ENCODE results near the gene PLSCR2. TPM values are rescaled to one million over a fixed set of nuclear protein-coding genes. Genes with fewer than 3 reads are reported as not detected.

The PLSCR2 gene
- polyA plus RNA-seq, 3 donors = not detected

- Mint-ChIP-seq H3K27ac (peak overlapping the region in 1 of 7 donors; percentile 12), H3K9me3 (peaks cover 0 to 3% (median 1%) of the 10 kb centered on the region in 7 donors)
Observed at GRCh38 chr3:146505516-146505915, 36.2 kb upstream of the PLSCR2 start.

GRCh38 chr3:146504498-146505197 lies 35.3 kb upstream of the PLSCR2 start:
- no peak overlapping the region for H3K9ac ChIP-seq (ENCODE audit: insufficient read depth, low read length, poor library complexity, severe bottlenecking)
- H3K9me3 Mint-ChIP-seq = peaks cover 0 to 3% (median 1%) of the 10 kb centered on the region in 7 donors
- H3K9me3 ChIP-seq (replicated peaks in 1 of 2; ENCODE audit: control insufficient read depth in 1 of 2, insufficient read depth in 1 of 2, low read length in 2 of 2) = no peaks in the 10 kb centered on the region
- peaks cover 25% of the 10 kb centered on the region for H3K4me1 Mint-ChIP-seq
- peaks cover 17 to 23% of the 10 kb centered on the region in 2 donors for H3K4me1 ChIP-seq (ENCODE audit: control insufficient read depth in 1 of 2, insufficient read depth in 2 of 2, low read length in 2 of 2)
- no peak for TF ChIP-seq CTCF (IDR thresholded peaks at IDR 0.05)
- H3K4me3 Mint-ChIP-seq = no peak overlapping the region
- H3K36me3 ChIP-seq (replicated peaks in 1 of 2; ENCODE audit: control insufficient read depth in 1 of 2, insufficient read depth in 2 of 2, low read length in 2 of 2) = no peaks in the 10 kb centered on the region
- H3K79me2 ChIP-seq (ENCODE audit: insufficient read depth, low read length) = no peaks in the 10 kb centered on the region
- DNase-seq = no peak
- WGBS (ENCODE audit: insufficient coverage) = no CpG with 5 or more reads among the region's 3 CpGs
- H3K27ac Mint-ChIP-seq = peak overlapping the region in 1 of 7 donors; percentile 19
- H4K20me1 ChIP-seq (ENCODE audit: insufficient read depth, low read length) = no peaks in the 10 kb centered on the region
- no peak overlapping the region for H3K4me3 ChIP-seq (replicated peaks in 1 of 3; ENCODE audit: low read depth in 2 of 3, low read length in 3 of 3)
- H2AFZ ChIP-seq (ENCODE audit: insufficient read depth, low read depth, low read length, poor library complexity, severe bottlenecking) = no peak overlapping the region
- H3K27me3 ChIP-seq (ENCODE audit: control insufficient read depth in 2 of 2, insufficient read depth in 2 of 2, low read length in 2 of 2) = no peaks in the 10 kb centered on the region
- H3K27me3 Mint-ChIP-seq (ENCODE audit: low read depth in 3 of 3) = no peaks in the 10 kb centered on the region
- no peak overlapping the region for H3K4me2 ChIP-seq (replicated peaks; ENCODE audit: extremely low read depth, low read length, poor library complexity, severe bottlenecking)
- H3K27ac ChIP-seq (ENCODE audit: low read depth in 1 of 2, low read length in 2 of 2) = no peak overlapping the region
- intact Hi-C loops (cut with micrococcal nuclease) = loop anchor here in 1 of 2 donors (10.0 kb wide), 1 partner anchor 50 kb away; no protein-coding TSS in a partner anchor
- peaks cover 3 to 7% of the 10 kb centered on the region in 2 donors for H3K36me3 Mint-ChIP-seq

More at GRCh38 chr3:146505516-146505915, 36.2 kb upstream of the PLSCR2 start:
- H3K27me3 ChIP-seq (ENCODE audit: control insufficient read depth in 2 of 2, insufficient read depth in 2 of 2, low read length in 2 of 2) = no peaks in the 10 kb centered on the region
- H3K79me2 ChIP-seq (ENCODE audit: insufficient read depth, low read length) = no peaks in the 10 kb centered on the region
- H3K9ac ChIP-seq (ENCODE audit: insufficient read depth, low read length, poor library complexity, severe bottlenecking) = no peak overlapping the region
- Mint-ChIP-seq H3K36me3 (peaks cover 6 to 7% of the 10 kb centered on the region in 2 donors), H3K4me1 (peaks cover 27% of the 10 kb centered on the region), H3K27me3 (ENCODE audit: low read depth in 3 of 3) (no peaks in the 10 kb centered on the region), H3K4me3 (no peak overlapping the region)
- H3K9me3 ChIP-seq (replicated peaks in 1 of 2; ENCODE audit: control insufficient read depth in 1 of 2, insufficient read depth in 1 of 2, low read length in 2 of 2) = no peaks in the 10 kb centered on the region
- WGBS (ENCODE audit: insufficient coverage) = no CpG with 5 or more reads among the region's 1 CpG
- no peak for DNase-seq
- intact Hi-C loops (cut with micrococcal nuclease) = loop anchor here in 1 of 2 donors (10.0 kb wide), 1 partner anchor 49 kb away; no protein-coding TSS in a partner anchor
- no peak overlapping the region for H3K27ac ChIP-seq (ENCODE audit: low read depth in 1 of 2, low read length in 2 of 2)
- H4K20me1 ChIP-seq (ENCODE audit: insufficient read depth, low read length) = no peaks in the 10 kb centered on the region
- H3K4me1 ChIP-seq (ENCODE audit: control insufficient read depth in 1 of 2, insufficient read depth in 2 of 2, low read length in 2 of 2) = peaks cover 17 to 23% of the 10 kb centered on the region in 2 donors
- no peak overlapping the region for H3K4me2 ChIP-seq (replicated peaks; ENCODE audit: extremely low read depth, low read length, poor library complexity, severe bottlenecking)
- no peaks in the 10 kb centered on the region for H3K36me3 ChIP-seq (replicated peaks in 1 of 2; ENCODE audit: control insufficient read depth in 1 of 2, insufficient read depth in 2 of 2, low read length in 2 of 2)
- no peak for TF ChIP-seq CTCF (IDR thresholded peaks at IDR 0.05)
- H3K4me3 ChIP-seq (replicated peaks in 1 of 3; ENCODE audit: low read depth in 2 of 3, low read length in 3 of 3) = no peak overlapping the region
- no peak overlapping the region for H2AFZ ChIP-seq (ENCODE audit: insufficient read depth, low read depth, low read length, poor library complexity, severe bottlenecking)

All from CD14-positive monocyte (primary cell).